Stimulated activated CD8-positive, alpha-beta memory T cell treated with anti-CD3 and anti-CD28 coated beads, Interleukin-7, amount 100 ng/mL, for 48 hours (primary cell): ENCODE results near the gene KLHL3.

Source experiments
- DNase-seq, 2 donors: peaks; one replicate each; pipeline ENCODE4 v3.0.0-alpha.2; 2020; ENCODE audit warnings: low read depth in 1 of 2; ENCODE audit errors: extremely low read depth in 1 of 2

The KLHL3 gene

GRCh38 chr5:137743031-137743640 lies 7.2 kb upstream of the KLHL3 start:
- no peak for DNase-seq

- no peak for DNase-seq
Measured at GRCh38 chr5:137741718-137742117, 5.8 kb upstream of the KLHL3 start.

GRCh38 chr5:137739737-137740136 lies 3.8 kb upstream of the KLHL3 start:
- no peak for DNase-seq

GRCh38 chr5:137738947-137739346 lies 3.1 kb upstream of the KLHL3 start:
- DNase-seq, result no peak

GRCh38 chr5:137737349-137738131 lies 1.7 kb upstream of the KLHL3 start:
- no peak for DNase-seq

GRCh38 chr5:137736496-137736895 lies 607 bp upstream of the KLHL3 start:
- no peak for DNase-seq

- DNase-seq, result no peak
Measured at GRCh38 chr5:137734962-137735554, 831 bp downstream of the KLHL3 start.

- no peak for DNase-seq
Measured at GRCh38 chr5:137734331-137734730, 1.6 kb downstream of the KLHL3 start.

GRCh38 chr5:137733922-137734321 lies 2.0 kb downstream of the KLHL3 start:
- no peak for DNase-seq

- no peak for DNase-seq
Measured at GRCh38 chr5:137733006-137733405, 2.9 kb downstream of the KLHL3 start.

GRCh38 chr5:137731176-137731575 lies 4.7 kb downstream of the KLHL3 start:
- DNase-seq, result no peak

- DNase-seq, result no peak
Measured at GRCh38 chr5:137730336-137730735, 5.6 kb downstream of the KLHL3 start.

- no peak for DNase-seq
Measured at GRCh38 chr5:137728048-137728447, 7.8 kb downstream of the KLHL3 start.

- DNase-seq, result no peak
Measured at GRCh38 chr5:137727623-137728022, 8.3 kb downstream of the KLHL3 start.

- no peak for DNase-seq
Measured at GRCh38 chr5:137724251-137724650, 11.6 kb downstream of the KLHL3 start.

GRCh38 chr5:137718611-137719010 lies 17.3 kb downstream of the KLHL3 start:
- DNase-seq, result no peak

GRCh38 chr5:137716337-137716736 lies 19.6 kb downstream of the KLHL3 start:
- no peak for DNase-seq

- no peak for DNase-seq
Measured at GRCh38 chr5:137715456-137715855, 20.4 kb downstream of the KLHL3 start.

- DNase-seq, result no peak
Measured at GRCh38 chr5:137714946-137715345, 20.9 kb downstream of the KLHL3 start.

- DNase-seq, result no peak
Measured at GRCh38 chr5:137714494-137714893, 21.4 kb downstream of the KLHL3 start.

GRCh38 chr5:137712139-137712667 lies 23.7 kb downstream of the KLHL3 start:
- DNase-seq, result no peak

- no peak for DNase-seq
Measured at GRCh38 chr5:137710086-137710485, 25.8 kb downstream of the KLHL3 start.
